ENCODE results near the gene PARVG. TPM values are rescaled to one million over a fixed set of nuclear protein-coding genes. Genes with fewer than 3 reads are reported as not detected.

PARVG gene
- total and polyA plus RNA-seq, 9 of the 15 experiments (the other 6 are each of a cell fraction or from before 2014, with no cell fraction given) = 0.35 TPM; not detected in 8

- no TSS peak for BruUV-seq (replicated peaks)
Observed at GRCh38 chr22:44166498-44167276, 14.0 kb upstream of the PARVG start.

GRCh38 chr22:44167501-44167900 is 13.2 kb upstream of the PARVG start:
- no peak overlapping the region for H3K4me2 ChIP-seq (ENCODE audit: insufficient read depth, low read length)
- no peak for TF ChIP-seq CHCHD3 (CRISPR knock-in tag; IDR thresholded peaks at IDR 0.05)
- TF ChIP-seq NR2C1 (IDR thresholded peaks at IDR 0.05) = no peak
- TF ChIP-seq NR2C1 (tag; IDR thresholded peaks at IDR 0.05) = no peak
- TF ChIP-seq SMAD4 (CRISPR knock-in tag; conservative IDR thresholded peaks at IDR 0.05) = no peak
- TF ChIP-seq NR1H2 (CRISPR knock-in tag; IDR thresholded peaks at IDR 0.05) = no peak
- no peak for TF ChIP-seq KLF1 (tag; IDR thresholded peaks at IDR 0.05)
- no peak for TF ChIP-seq JUND (IDR thresholded peaks at IDR 0.05; ENCODE audit: borderline replicate concordance, low read depth, low read length)
- no peak for TF ChIP-seq JUND (tag; IDR thresholded peaks at IDR 0.05; ENCODE audit: borderline replicate concordance, low read depth, low read length)
- TF ChIP-seq BMI1 (IDR thresholded peaks at IDR 0.05; ENCODE audit: low read length) = no peak

More at GRCh38 chr22:44166498-44167276, 14.0 kb upstream of the PARVG start:
- Histone ChIP-seq H3K9me1 (ENCODE audit: control insufficient read depth, insufficient read depth, low read length) (no peaks in the 10 kb centered on the region), H3K4me3 (no peak overlapping the region), H3K79me2 (ENCODE audit: control insufficient read depth, insufficient read depth, low read length) (no peaks in the 10 kb centered on the region), H3K9ac (ENCODE audit: insufficient read depth in 1 of 2, low read depth in 2 of 2, low read length in 2 of 2) (no peak overlapping the region), H2AFZ (ENCODE audit: low read depth, low read length) (no peak overlapping the region), H4K20me1 (replicated peaks; ENCODE audit: control insufficient read depth, insufficient read depth, low read length) (no peaks in the 10 kb centered on the region), H3K27ac (ENCODE audit: extremely low read depth, low read depth, low read length) (no peak overlapping the region), H3K4me2 (ENCODE audit: insufficient read depth, low read length) (no peak overlapping the region), H3K27me3 (ENCODE audit: control insufficient read depth in 2 of 2, insufficient read depth in 2 of 2, low read length in 2 of 2) (no peaks in the 10 kb centered on the region), H3K9me3 (replicated peaks; ENCODE audit: control insufficient read depth, insufficient read depth, low read depth, low read length) (no peaks in the 10 kb centered on the region), H3K36me3 (ENCODE audit: control insufficient read depth, insufficient read depth, low read length) (no peaks in the 10 kb centered on the region), H3K4me1 (replicated peaks in 1 of 2; ENCODE audit: control insufficient read depth in 2 of 2, insufficient read depth in 2 of 2, low read length in 2 of 2) (no peaks in the 10 kb centered on the region)
- no peak for FAIRE-seq
- 76% methylated on average over 10 of the region's 20 CpGs for WGBS (ENCODE audit: insufficient coverage, low coverage, missing lambda C conversion rate)
- CTCF ChIA-PET (ENCODE audit: low intra/inter-chr PET ratio) = no interaction called here
- in situ Hi-C loops (cut with MboI) = no loop called here
- POLR2A ChIA-PET = no interaction called here
- no peak for ATAC-seq
- TF ChIP-seq CSDE1 (IDR thresholded peaks at IDR 0.05) (no peak), ZNF57 (CRISPR knock-in tag; IDR thresholded peaks at IDR 0.05) (no peak), THRAP3 (IDR thresholded peaks at IDR 0.05; ENCODE audit: borderline replicate concordance) (no peak), ARHGAP35 (IDR thresholded peaks at IDR 0.05; ENCODE audit: partially characterized antibody) (no peak), STAT5A (IDR thresholded peaks at IDR 0.05; ENCODE audit: borderline replicate concordance, low read length) (no peak), BHLHE40 (IDR thresholded peaks at IDR 0.05; ENCODE audit: low read length) (no peak), FIP1L1 (IDR thresholded peaks at IDR 0.05; ENCODE audit: low read depth, low read length, poor library complexity, severe bottlenecking) (no peak), POLR3G (IDR thresholded peaks at IDR 0.05; ENCODE audit: extremely low read depth, insufficient read length, insufficient replicate concordance) (no peak), GABPA (tag; conservative IDR thresholded peaks at IDR 0.05; ENCODE audit: low read depth) (no peak)
- no peak for DNase-seq (ENCODE audit: extremely low read depth in 1 of 4, low spot score in 3 of 4)
- intact Hi-C loops (cut with micrococcal nuclease) = no loop called here

More at GRCh38 chr22:44167501-44167900, 13.2 kb upstream of the PARVG start:
- Histone ChIP-seq H3K27me3 (ENCODE audit: control insufficient read depth in 2 of 2, insufficient read depth in 2 of 2, low read length in 2 of 2) (no peaks in the 10 kb centered on the region), H3K36me3 (ENCODE audit: control insufficient read depth, insufficient read depth, low read length) (no peaks in the 10 kb centered on the region), H4K20me1 (replicated peaks; ENCODE audit: control insufficient read depth, insufficient read depth, low read length) (no peaks in the 10 kb centered on the region), H3K79me2 (ENCODE audit: control insufficient read depth, insufficient read depth, low read length) (no peaks in the 10 kb centered on the region), H3K9me1 (ENCODE audit: control insufficient read depth, insufficient read depth, low read length) (no peaks in the 10 kb centered on the region), H2AFZ (ENCODE audit: low read depth, low read length) (no peak overlapping the region), H3K4me1 (replicated peaks in 1 of 2; ENCODE audit: control insufficient read depth in 2 of 2, insufficient read depth in 2 of 2, low read length in 2 of 2) (no peaks in the 10 kb centered on the region), H3K9ac (ENCODE audit: insufficient read depth in 1 of 2, low read depth in 2 of 2, low read length in 2 of 2) (no peak overlapping the region), H3K9me3 (replicated peaks; ENCODE audit: control insufficient read depth, insufficient read depth, low read depth, low read length) (no peaks in the 10 kb centered on the region), H3K27ac (ENCODE audit: extremely low read depth, low read depth, low read length) (no peak overlapping the region), H3K4me3 (no peak overlapping the region)
- no peak for ATAC-seq
- ChIA-PET CTCF (ENCODE audit: low intra/inter-chr PET ratio) (no interaction called here), POLR2A (no interaction called here)
- DNase-seq (ENCODE audit: extremely low read depth in 1 of 4, low spot score in 3 of 4) = no peak
- in situ Hi-C loops (cut with MboI) = no loop called here
- intact Hi-C loops (cut with micrococcal nuclease) = no loop called here
- FAIRE-seq = no peak
- 51% methylated on average over 3 of the region's 12 CpGs for WGBS (ENCODE audit: insufficient coverage, low coverage, missing lambda C conversion rate)
- BruUV-seq (replicated peaks) = no TSS peak

All from K562 (cell line).